Lung (tissue), 12 donors: ENCODE results near the gene ADAMTS6. TPM values are rescaled to one million over a fixed set of nuclear protein-coding genes. Genes with fewer than 3 reads are reported as not detected.

Source experiments
- ATAC-seq: fragments of 200-7000 bp; cut with Tn5 transposase; one replicate; pipeline ENCODE4 v1.9.1; 2020; ENCODE audit warnings: moderate number of reproducible peaks; ENCODE audit not compliant: insufficient read depth, low FRiP score
- DNase-seq, 3 donors: peaks; one replicate each; pipeline ENCODE4 v3.0.0-alpha.2; 2013 to 2017
- H3K27ac ChIP-seq, 2 donors: one replicate each; pipeline ENCODE4 v1.5.1; 2013; ENCODE audit warnings: mild to moderate bottlenecking in 2 of 2, moderate library complexity in 2 of 2, control low read depth in 1 of 2, inconsistent platforms in 1 of 2, low read depth in 1 of 2, low read length in 1 of 2
- H3K27me3 ChIP-seq, 3 donors: one replicate each; pipeline ENCODE4 v1.5.1; 2013; ENCODE audit warnings: low read length in 2 of 3; ENCODE audit not compliant: control insufficient read depth in 3 of 3, insufficient read depth in 3 of 3
- H3K36me3 ChIP-seq, 4 donors: one replicate each; pipeline ENCODE4 v1.5.1; 2013; ENCODE audit warnings: low read length in 4 of 4, mild to moderate bottlenecking in 1 of 4, moderate library complexity in 1 of 4; ENCODE audit not compliant: control insufficient read depth in 4 of 4, insufficient read depth in 4 of 4
- H3K4me1 ChIP-seq, 5 donors: one replicate each; pipeline ENCODE4 v1.5.1; 2013; ENCODE audit warnings: low read length in 5 of 5, mild to moderate bottlenecking in 2 of 5, moderate library complexity in 1 of 5; ENCODE audit not compliant: control insufficient read depth in 5 of 5, insufficient read depth in 5 of 5
- H3K4me3 ChIP-seq: one replicate; pipeline ENCODE4 v1.5.1; 2013; ENCODE audit warnings: mild to moderate bottlenecking, control low read depth, moderate library complexity
- H3K9ac ChIP-seq, 2 donors: one replicate each; pipeline ENCODE4 v1.5.1; 2013; ENCODE audit warnings: low read length in 2 of 2, control low read depth in 1 of 2; ENCODE audit not compliant: insufficient read depth in 1 of 2
- H3K9me3 ChIP-seq, 4 donors: one replicate each; pipeline ENCODE4 v1.5.1; 2013; ENCODE audit warnings: low read length in 3 of 4, mild to moderate bottlenecking in 1 of 4, moderate library complexity in 1 of 4; ENCODE audit not compliant: control insufficient read depth in 4 of 4, insufficient read depth in 3 of 4
- CTCF ChIP-seq: IDR thresholded peaks from 2 replicates; pipeline ENCODE4 v1.5.1; 2012; ENCODE audit warnings: mild to moderate bottlenecking; ENCODE audit errors: control extremely low read depth, extremely low read depth
- WGBS, 2 donors: extraction: QIAGEN DNeasy Blood & Tissue Kit; methylation state at CpG; one replicate each; pipeline ENCODE4 v1.1.7; 2013; 5-methylcytosine and 5-hydroxymethylcytosine counted together
- polyA plus RNA-seq, 2 donors: library from polyadenylated mRNA; stranded (reverse); fragments of 200-250 nt; gene quantifications; one replicate each; pipeline ENCODE4 v1.2.1, GENCODE V29; 2013
- total RNA-seq, 2 donors: library from RNA; depleted of rRNA in 1 of 2; stranded (reverse); fragments of >200 nt in 1 of 2; gene quantifications; one replicate each; pipeline ENCODE4 v1.2.1, GENCODE V29; 2014 to 2021
- donor health status: control.
- donor health status: control.
- donor health status: Bipolar disorder and iron deficiency.
- donor health status: healthy.
- donor health status: DM: yes; HTN: yes; CAD: no.

ADAMTS6 gene
- total and polyA plus RNA-seq, 4 donors = 0.19 to 16.8 (median 3.3) TPM

GRCh38 chr5:65199993-65200675 is 281.6 kb downstream of the ADAMTS6 start:
- peak in 2 of 3 donors; percentile 73 to 74 for DNase-seq
- Histone ChIP-seq H3K36me3 (peaks cover 0 to 3% (median 0%) of the 10 kb centered on the region in 4 donors), H3K4me3 (no peak overlapping the region), H3K4me1 (peaks cover 0 to 56% (median 10%) of the 10 kb centered on the region in 5 donors), H3K9me3 (no peaks in the 10 kb centered on the region), H3K27me3 (no peaks in the 10 kb centered on the region), H3K9ac (no peak overlapping the region), H3K27ac (no peak overlapping the region)
- ATAC-seq = no peak
- no peak for TF ChIP-seq CTCF
- WGBS, 2 donors = 53 to 60% methylated on average over 3 of the region's 3 CpGs

GRCh38 chr5:65198456-65199120 is 283.1 kb downstream of the ADAMTS6 start:
- Histone ChIP-seq H3K4me3 (no peak overlapping the region), H3K4me1 (peaks cover 0 to 44% (median 5%) of the 10 kb centered on the region in 5 donors), H3K9me3 (no peaks in the 10 kb centered on the region), H3K27ac (no peak overlapping the region), H3K9ac (no peak overlapping the region), H3K36me3 (peaks cover 0 to 3% (median 0%) of the 10 kb centered on the region in 4 donors), H3K27me3 (no peaks in the 10 kb centered on the region)
- DNase-seq = no peak
- WGBS, 2 donors = 90 to 93% methylated on average over 3 of the region's 3 CpGs
- no peak for ATAC-seq
- TF ChIP-seq CTCF = no peak

- Histone ChIP-seq H3K27me3 (no peaks in the 10 kb centered on the region), H3K9ac (no peak overlapping the region), H3K27ac (no peak overlapping the region), H3K4me1 (peaks cover 0 to 43% (median 5%) of the 10 kb centered on the region in 5 donors), H3K4me3 (no peak overlapping the region), H3K36me3 (peaks cover 0 to 3% (median 0%) of the 10 kb centered on the region in 4 donors), H3K9me3 (no peaks in the 10 kb centered on the region)
- 79 to 87% methylated on average over 5 of the region's 5 CpGs for WGBS, 2 donors
- no peak for TF ChIP-seq CTCF
- peak in 2 of 3 donors; percentile 72 to 77 for DNase-seq
- no peak for ATAC-seq
Observed at GRCh38 chr5:65197531-65198455, 283.9 kb downstream of the ADAMTS6 start.
